CD4-positive, alpha-beta T cell treated with Interleukin-4 for 1 hour (primary cell): ENCODE data around the gene SLC5A10.
"Not testable (repeated sequence)": the region's sequence is repeated elsewhere in the genome, so short reads cannot be mapped to it uniquely, and the experiment has no call there.

Source experiments
- DNase-seq, 2 donors: peaks; one replicate each; pipeline ENCODE4 v3.0.0-alpha.2; 2020 to 2022

Gene SLC5A10

GRCh38 chr17:18951941-18952842, at the start of gene SLC5A10:
Gene SLC5A10, plus strand, starts transcription at chr17:18952165. Its CDS starts 41 bp downstream, at chr17:18952206.
- DNase-seq, result no peak

- no peak for DNase-seq
These were observed 47.5 kb upstream of the SLC5A10 start for GRCh38 chr17:18904482-18904881.

GRCh38 chr17:18905226-18905625, 46.7 kb upstream of the SLC5A10 start:
- DNase-seq, result no peak

GRCh38 chr17:18910326-18910725, 41.6 kb upstream of the SLC5A10 start:
- no peak for DNase-seq

- DNase-seq, result no peak
These were observed 41.1 kb upstream of the SLC5A10 start for GRCh38 chr17:18910881-18911280.

GRCh38 chr17:18916816-18917500, 35.0 kb upstream of the SLC5A10 start:
- no peak for DNase-seq

GRCh38 chr17:18917506-18918032, 34.4 kb upstream of the SLC5A10 start:
- DNase-seq, result no peak

GRCh38 chr17:18919963-18920362, 32.0 kb upstream of the SLC5A10 start:
- DNase-seq, result no peak

- DNase-seq, result no peak
These were observed 31.0 kb upstream of the SLC5A10 start for GRCh38 chr17:18920911-18921441.

GRCh38 chr17:18921485-18921884, 30.5 kb upstream of the SLC5A10 start:
- no peak for DNase-seq

GRCh38 chr17:18921912-18922451, 30.0 kb upstream of the SLC5A10 start:
- DNase-seq, result no peak

GRCh38 chr17:18922596-18922995, 29.4 kb upstream of the SLC5A10 start:
- DNase-seq, result not testable (repeated sequence)

GRCh38 chr17:18925187-18925586, 26.8 kb upstream of the SLC5A10 start:
- DNase-seq, result peak in 1 of 2 donors; percentile 27

- no peak for DNase-seq
These were observed 23.3 kb upstream of the SLC5A10 start for GRCh38 chr17:18928628-18929125.

- DNase-seq, result peak in 1 of 2 donors; percentile 21
These were observed 19.5 kb upstream of the SLC5A10 start for GRCh38 chr17:18932360-18933055.

GRCh38 chr17:18933102-18934058, 18.6 kb upstream of the SLC5A10 start:
- peak in 1 of 2 donors; percentile 44 for DNase-seq

- DNase-seq, result no peak
These were observed 13.8 kb upstream of the SLC5A10 start for GRCh38 chr17:18937981-18938691.

GRCh38 chr17:18938692-18939023, 13.3 kb upstream of the SLC5A10 start:
- no peak for DNase-seq

- DNase-seq, result no peak
These were observed 7.3 kb upstream of the SLC5A10 start for GRCh38 chr17:18944646-18945045.

- no peak for DNase-seq
These were observed 5.4 kb upstream of the SLC5A10 start for GRCh38 chr17:18946536-18946935.

GRCh38 chr17:18947866-18948265, 4.1 kb upstream of the SLC5A10 start:
- DNase-seq, result no peak
